ENCODE results near the gene LPAR6.
A peak's percentile ranks its signal among the peaks of the same experiment; 100 is the strongest.
"Not testable (repeated sequence)": the region's sequence is repeated elsewhere in the genome, so short reads cannot be mapped to it uniquely, and the experiment has no call there.

Gene LPAR6

GRCh38 chr13:48429886-48430285 lies 17.0 kb upstream of the LPAR6 start:
- Histone ChIP-seq H3K27me3 (no peaks in the 10 kb centered on the region), H3K27ac (no peak overlapping the region), H3K4me3 (no peak overlapping the region), H3K9ac (no peak overlapping the region), H3K36me3 (peaks cover 7 to 63% (median 44%) of the 10 kb centered on the region in 11 experiments; a peak in 21 of 22 replicates), H3K4me2 (no peak overlapping the region; a peak in 1 of 22 replicates), H4K20me1 (no peaks in the 10 kb centered on the region), H3K4me1 (peaks cover 0 to 61% (median 22%) of the 10 kb centered on the region in 10 experiments; a peak in 18 of 20 replicates), H3K9me3 (replicated peaks in 1 of 11) (peaks cover 0 to 10% (median 4%) of the 10 kb centered on the region in 11 experiments; a peak in 10 of 22 replicates)
- no peak for TF ChIP-seq Cebpa-rat (IDR thresholded peaks at IDR 0.05)

- no peak overlapping the region for H3K4me3 ChIP-seq
- no peak overlapping the region for H3K9ac ChIP-seq
- no peaks in the 10 kb centered on the region for H3K27me3 ChIP-seq
- H3K36me3 ChIP-seq, result peaks cover 7 to 58% (median 40%) of the 10 kb centered on the region in 11 experiments; a peak in 21 of 22 replicates
- H3K9me3 ChIP-seq (replicated peaks in 1 of 11), result peaks cover 0 to 5% (median 0%) of the 10 kb centered on the region in 11 experiments; a peak in 2 of 22 replicates
- H4K20me1 ChIP-seq, result no peaks in the 10 kb centered on the region
- H3K4me2 ChIP-seq, result 0 out of 22 replicates have a peak overlapping the region, but pooled peaks of 1 of the 11 experiments have one; percentile 23
- peaks cover 0 to 53% (median 22%) of the 10 kb centered on the region in 10 experiments; a peak in 18 of 20 replicates for H3K4me1 ChIP-seq
- no peak overlapping the region; a peak in 1 of 22 replicates for H3K27ac ChIP-seq
- TF ChIP-seq Cebpa-rat (IDR thresholded peaks at IDR 0.05), result no peak
These were observed 16.1 kb upstream of the LPAR6 start for GRCh38 chr13:48429036-48429435.

GRCh38 chr13:48426755-48427298 lies 13.9 kb upstream of the LPAR6 start:
- peaks cover 7 to 58% (median 36%) of the 10 kb centered on the region in 11 experiments for H3K36me3 ChIP-seq
- not testable (repeated sequence) for H3K9ac ChIP-seq; H3K4me2 ChIP-seq; H3K9me3 ChIP-seq (replicated peaks in 1 of 11); H3K4me3 ChIP-seq; H3K27me3 ChIP-seq; H3K27ac ChIP-seq; H4K20me1 ChIP-seq
- H3K4me1 ChIP-seq, result peaks cover 0 to 40% (median 22%) of the 10 kb centered on the region in 10 experiments; a peak in 18 of 20 replicates

- Histone ChIP-seq H3K9ac (no peak overlapping the region), H4K20me1 (no peaks in the 10 kb centered on the region), H3K4me1 (peaks cover 0 to 32% (median 15%) of the 10 kb centered on the region in 10 experiments; a peak in 16 of 20 replicates), H3K9me3 (replicated peaks in 1 of 11) (peaks cover 2 to 16% (median 8%) of the 10 kb centered on the region in 11 experiments; a peak in 19 of 22 replicates), H3K4me2 (no peak overlapping the region), H3K36me3 (peaks cover 7 to 58% (median 36%) of the 10 kb centered on the region in 11 experiments), H3K27me3 (no peaks in the 10 kb centered on the region), H3K4me3 (no peak overlapping the region), H3K27ac (no peak overlapping the region)
- TF ChIP-seq Cebpa-rat (IDR thresholded peaks at IDR 0.05), result no peak
These were observed 13.1 kb upstream of the LPAR6 start for GRCh38 chr13:48426052-48426451.

GRCh38 chr13:48424212-48424611 lies 11.3 kb upstream of the LPAR6 start:
- H3K27ac ChIP-seq, result no peak overlapping the region
- no peaks in the 10 kb centered on the region for H4K20me1 ChIP-seq
- H3K9me3 ChIP-seq (replicated peaks in 1 of 11), result peaks cover 18 to 34% (median 27%) of the 10 kb centered on the region in 11 experiments
- peaks cover 7 to 58% (median 34%) of the 10 kb centered on the region in 11 experiments for H3K36me3 ChIP-seq
- H3K9ac ChIP-seq, result no peak overlapping the region
- no peak for TF ChIP-seq Cebpa-rat (IDR thresholded peaks at IDR 0.05)
- no peak overlapping the region for H3K4me2 ChIP-seq
- peaks cover 0 to 18% (median under 1%) of the 10 kb centered on the region in 10 experiments; a peak in 5 of 20 replicates for H3K4me1 ChIP-seq
- no peak overlapping the region for H3K4me3 ChIP-seq
- H3K27me3 ChIP-seq, result no peaks in the 10 kb centered on the region

GRCh38 chr13:48422003-48422402 lies 9.1 kb upstream of the LPAR6 start:
- peaks cover 9 to 66% (median 50%) of the 10 kb centered on the region in 11 experiments for H3K36me3 ChIP-seq
- H4K20me1 ChIP-seq, H3K27ac ChIP-seq, H3K4me2 ChIP-seq, H3K4me3 ChIP-seq, H3K27me3 ChIP-seq, H3K9ac ChIP-seq: not testable (repeated sequence)
- H3K9me3 ChIP-seq (replicated peaks in 1 of 11), result peaks cover 39 to 56% (median 49%) of the 10 kb centered on the region in 11 experiments
- H3K4me1 ChIP-seq, result peaks cover 0 to 18% (median 0%) of the 10 kb centered on the region in 10 experiments; a peak in 2 of 20 replicates

- H3K27me3 ChIP-seq, result no peaks in the 10 kb centered on the region
- peaks cover 41 to 81% (median 64%) of the 10 kb centered on the region in 11 experiments for H3K36me3 ChIP-seq
- no peak overlapping the region; a peak in 2 of 20 replicates for H3K4me3 ChIP-seq
- no peak overlapping the region for H3K27ac ChIP-seq
- H3K9ac ChIP-seq, result no peak overlapping the region
- H3K4me2 ChIP-seq, result peak overlapping the region in 2 of 11 experiments; percentile 22 to 32; a peak in 3 of 22 replicates
- H3K4me1 ChIP-seq, result peaks cover 0 to 22% (median 6%) of the 10 kb centered on the region in 10 experiments; a peak in 7 of 20 replicates
- H4K20me1 ChIP-seq, result peaks cover 0 to 12% (median 0%) of the 10 kb centered on the region in 11 experiments; a peak in 2 of 22 replicates
- H3K9me3 ChIP-seq (replicated peaks in 1 of 11), result peaks cover 47 to 63% (median 59%) of the 10 kb centered on the region in 11 experiments
- no peak for TF ChIP-seq Cebpa-rat (IDR thresholded peaks at IDR 0.05)
These were observed 2.6 kb upstream of the LPAR6 start for GRCh38 chr13:48415516-48415915.

GRCh38 chr13:48414501-48414900 lies 1.6 kb upstream of the LPAR6 start:
- Histone ChIP-seq H3K9me3 (replicated peaks in 1 of 11) (peaks cover 37 to 53% (median 50%) of the 10 kb centered on the region in 11 experiments), H3K4me3 (no peak overlapping the region), H3K27me3 (no peaks in the 10 kb centered on the region), H3K9ac (no peak overlapping the region), H3K4me1 (peaks cover 0 to 22% (median 6%) of the 10 kb centered on the region in 10 experiments; a peak in 8 of 20 replicates), H3K36me3 (peaks cover 48 to 91% (median 68%) of the 10 kb centered on the region in 11 experiments), H3K4me2 (peak overlapping the region in 2 of 11 experiments; percentile 77 to 80; a peak in 3 of 22 replicates), H4K20me1 (peaks cover 0 to 19% (median 0%) of the 10 kb centered on the region in 11 experiments; a peak in 3 of 22 replicates), H3K27ac (no peak overlapping the region)
- no peak for TF ChIP-seq Cebpa-rat (IDR thresholded peaks at IDR 0.05)

- Histone ChIP-seq H3K27ac (peak overlapping the region; percentile 79 to 92 (median 84)), H3K4me3 (peak overlapping the region; percentile 65 to 87 (median 67))
These were observed 927 bp downstream of the LPAR6 start for GRCh38 chr13:48411841-48412531.

More at GRCh38 chr13:48411841-48412531, 927 bp downstream of the LPAR6 start:
- H3K27me3 ChIP-seq, result no peaks in the 10 kb centered on the region
- H4K20me1 ChIP-seq, result peaks cover 0 to 19% (median 0%) of the 10 kb centered on the region in 11 experiments; a peak in 3 of 22 replicates
- H3K36me3 ChIP-seq, result peaks cover 37 to 93% (median 70%) of the 10 kb centered on the region in 11 experiments
- H3K9ac ChIP-seq, result peak overlapping the region; percentile 81 to 97 (median 85)
- no peak for TF ChIP-seq Cebpa-rat (IDR thresholded peaks at IDR 0.05)
- H3K9me3 ChIP-seq (replicated peaks in 1 of 11), result peaks cover 11 to 28% (median 24%) of the 10 kb centered on the region in 11 experiments
- peaks cover 0 to 32% (median 8%) of the 10 kb centered on the region in 10 experiments; a peak in 10 of 20 replicates for H3K4me1 ChIP-seq
- peak overlapping the region; percentile 33 to 80 (median 48); a peak in 21 of 22 replicates for H3K4me2 ChIP-seq

Data from BLaER1 treated with 17β-estradiol and CSF1 and Interleukin-3, amounts not matched to agents 10 nM and 100 nM (cell line).